Stomach (tissue), 4 donors: ENCODE measurements around the gene PPP2R2C.

Experiments
- EP300 ChIP-seq: sonication (generic); formaldehyde crosslinking; IDR thresholded peaks from one replicate; pipeline ENCODE4 v1.6.1; 2017; ENCODE audit warnings: antibody characterized with exemption
- POLR2A ChIP-seq, 4 donors: fragments of 450-650 bp; IDR thresholded peaks; one replicate each; pipeline ENCODE4 v1.6.1; 2016; ENCODE audit warnings: antibody characterized with exemption in 4 of 4, control low read depth in 2 of 4, mild to moderate bottlenecking in 1 of 4, moderate library complexity in 1 of 4
- POLR2AphosphoS5 ChIP-seq, 3 donors: sonication (generic); formaldehyde crosslinking; IDR thresholded peaks; one replicate each; pipeline ENCODE4 v1.6.1; 2016; ENCODE audit warnings: antibody characterized with exemption in 3 of 3
- TF ChIP-seq, protein P1 (sequence below), 7 experiments: fragments of 450-650 bp in 4 of 7; fragments of 200-600 bp in 3 of 7; sonication (generic) in 3 of 7; IDR thresholded peaks; one replicate each; pipeline ENCODE4 v1.5.1; 2016 to 2019; ENCODE audit warnings: antibody characterized with exemption in 7 of 7, control low read depth in 2 of 7, mild to moderate bottlenecking in 1 of 7

DNA sequence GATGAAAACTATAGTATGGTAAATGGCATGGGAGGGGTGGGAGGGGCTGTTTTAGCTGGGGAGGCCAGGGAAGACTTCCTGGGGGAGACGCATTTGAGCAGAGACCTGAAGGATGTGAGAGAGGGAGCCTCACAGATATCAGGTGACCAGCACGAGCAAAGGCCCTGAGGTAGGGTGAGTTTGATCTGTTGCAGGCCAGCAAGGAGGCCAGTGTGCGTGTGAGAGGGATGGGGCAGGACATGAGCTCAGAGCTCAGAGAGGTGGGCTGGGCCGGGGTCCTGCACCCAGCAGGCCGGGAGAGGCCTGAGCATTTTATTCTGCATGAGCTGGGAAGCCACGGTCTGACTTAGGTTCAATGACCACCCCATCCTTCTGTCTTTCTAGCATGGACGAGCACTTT is 80.0 kb downstream of the PPP2R2C start:
- TF ChIP-seq POLR2AphosphoS5 (IDR thresholded peaks at IDR 0.05) (no peak), POLR2A (IDR thresholded peaks at IDR 0.05) (no peak), EP300 (no peak)
- TF ChIP-seq, protein P1, sequence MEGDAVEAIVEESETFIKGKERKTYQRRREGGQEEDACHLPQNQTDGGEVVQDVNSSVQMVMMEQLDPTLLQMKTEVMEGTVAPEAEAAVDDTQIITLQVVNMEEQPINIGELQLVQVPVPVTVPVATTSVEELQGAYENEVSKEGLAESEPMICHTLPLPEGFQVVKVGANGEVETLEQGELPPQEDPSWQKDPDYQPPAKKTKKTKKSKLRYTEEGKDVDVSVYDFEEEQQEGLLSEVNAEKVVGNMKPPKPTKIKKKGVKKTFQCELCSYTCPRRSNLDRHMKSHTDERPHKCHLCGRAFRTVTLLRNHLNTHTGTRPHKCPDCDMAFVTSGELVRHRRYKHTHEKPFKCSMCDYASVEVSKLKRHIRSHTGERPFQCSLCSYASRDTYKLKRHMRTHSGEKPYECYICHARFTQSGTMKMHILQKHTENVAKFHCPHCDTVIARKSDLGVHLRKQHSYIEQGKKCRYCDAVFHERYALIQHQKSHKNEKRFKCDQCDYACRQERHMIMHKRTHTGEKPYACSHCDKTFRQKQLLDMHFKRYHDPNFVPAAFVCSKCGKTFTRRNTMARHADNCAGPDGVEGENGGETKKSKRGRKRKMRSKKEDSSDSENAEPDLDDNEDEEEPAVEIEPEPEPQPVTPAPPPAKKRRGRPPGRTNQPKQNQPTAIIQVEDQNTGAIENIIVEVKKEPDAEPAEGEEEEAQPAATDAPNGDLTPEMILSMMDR (IDR thresholded peaks at IDR 0.05) = no peak
